Loucy (cell line): ENCODE results near the gene ARRDC3.
A peak's percentile ranks its signal among the peaks of the same experiment; 100 is the strongest.

Experiments
- H2AFZ ChIP-seq: fragments of 200-600 bp; sonication (generic); 2 replicates; pipeline ENCODE4 v1.6.0; 2016; ENCODE audit warnings: antibody characterized with exemption, mild to moderate bottlenecking, low read length, moderate library complexity
- H3F3A ChIP-seq: fragments of 200-600 bp; 2 replicates; pipeline ENCODE4 v1.6.0; 2016; ENCODE audit warnings: antibody characterized with exemption, low read depth, mild to moderate bottlenecking
- H3K27me3 ChIP-seq: fragments of 200-600 bp; sonication (generic); 2 replicates; pipeline ENCODE4 v1.6.1; 2014; ENCODE audit warnings: low read length, mild to moderate bottlenecking; ENCODE audit not compliant: insufficient read depth, poor library complexity, severe bottlenecking
- H3K36me3 ChIP-seq: fragments of 200-600 bp; sonication (generic); 2 replicates; pipeline ENCODE4 v1.6.1; 2016; ENCODE audit warnings: low read length; ENCODE audit not compliant: insufficient read depth
- H3K4me1 ChIP-seq: fragments of 200-600 bp; sonication (generic); 2 replicates; pipeline ENCODE4 v1.5.1; 2014; ENCODE audit warnings: low read length, mild to moderate bottlenecking; ENCODE audit not compliant: insufficient read depth, poor library complexity, severe bottlenecking
- H3K4me2 ChIP-seq: fragments of 200-600 bp; sonication (generic); 2 replicates; pipeline ENCODE4 v1.6.0; 2014; ENCODE audit warnings: antibody characterized with exemption, low read length, low read depth, mild to moderate bottlenecking; ENCODE audit not compliant: poor library complexity, severe bottlenecking
- H3K4me3 ChIP-seq: fragments of 200-600 bp; sonication (generic); 2 replicates; pipeline ENCODE4 v1.5.1; 2014; ENCODE audit warnings: low read length, mild to moderate bottlenecking, mixed read lengths; ENCODE audit not compliant: poor library complexity, severe bottlenecking
- H3K79me2 ChIP-seq: fragments of 200-600 bp; sonication (generic); 2 replicates; pipeline ENCODE4 v1.6.1; 2014; ENCODE audit warnings: low read length; ENCODE audit not compliant: insufficient read depth
- H3K9ac ChIP-seq: fragments of 200-600 bp; sonication (generic); 2 replicates; pipeline ENCODE4 v1.6.0; 2014; ENCODE audit warnings: mild to moderate bottlenecking, low read depth, low read length, moderate library complexity; ENCODE audit not compliant: poor library complexity, severe bottlenecking
- H3K9me2 ChIP-seq: fragments of 200-600 bp; sonication (generic); replicated peaks from 2 replicates; pipeline ENCODE4 v1.6.1; 2016; ENCODE audit warnings: low read depth, low read length, mixed read lengths
- H3K9me3 ChIP-seq: fragments of 200-600 bp; sonication (generic); 2 replicates; pipeline ENCODE4 v1.6.1; 2014; ENCODE audit warnings: mild to moderate bottlenecking, antibody characterized with exemption, low read length, low read depth; ENCODE audit not compliant: insufficient read depth
- H4K20me1 ChIP-seq: fragments of 200-600 bp; sonication (generic); 2 replicates; pipeline ENCODE4 v1.6.0; 2014; ENCODE audit warnings: antibody characterized with exemption, low read length, mild to moderate bottlenecking; ENCODE audit not compliant: insufficient read depth, poor library complexity, severe bottlenecking
- EZH2phosphoT487 ChIP-seq: fragments of 200-600 bp; IDR thresholded peaks from 2 replicates; pipeline ENCODE4 v1.6.1; 2018; ENCODE audit warnings: antibody characterized with exemption, mild to moderate bottlenecking, moderate library complexity, borderline replicate concordance
- TF ChIP-seq, protein P1 (sequence below): fragments of 200-600 bp; sonication (generic); conservative IDR thresholded peaks from 2 replicates; pipeline ENCODE4 v1.5.1; 2014; ENCODE audit warnings: mild to moderate bottlenecking, antibody characterized with exemption, low read length

Gene ARRDC3

DNA sequence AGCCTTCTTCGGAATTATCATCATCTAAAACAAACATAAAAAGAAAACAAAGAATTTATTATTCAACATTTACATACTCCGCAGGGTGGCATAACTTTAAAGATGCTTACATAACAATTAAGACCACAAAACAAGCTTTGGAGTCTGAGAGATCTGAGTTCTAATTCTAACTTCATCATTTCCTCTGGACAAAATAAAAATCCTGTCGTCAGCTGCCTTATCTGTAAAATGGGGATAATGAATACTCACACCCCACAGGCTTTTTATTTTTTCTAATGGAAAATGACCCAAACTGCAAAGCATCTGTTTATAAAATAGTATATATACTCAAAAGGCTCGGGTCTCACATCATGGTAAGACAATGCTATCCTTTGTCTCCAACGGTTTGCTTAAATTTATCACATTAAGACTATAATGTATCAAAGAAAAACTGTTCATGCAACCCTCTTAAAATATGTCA is 4.3 kb downstream of the ARRDC3 start:
- H3F3A ChIP-seq = no peaks in the 10 kb centered on the region
- H3K27me3 ChIP-seq = no peaks in the 10 kb centered on the region
- H4K20me1 ChIP-seq = peaks cover 3% of the 10 kb centered on the region
- H3K9ac ChIP-seq = peak overlapping the region; percentile 99
- no peaks in the 10 kb centered on the region for H3K9me2 ChIP-seq
- no peak overlapping the region for H2AFZ ChIP-seq
- H3K9me3 ChIP-seq = no peaks in the 10 kb centered on the region
- peak overlapping the region; percentile 78 for H3K4me2 ChIP-seq
- TF ChIP-seq EZH2phosphoT487 = no peak
- TF ChIP-seq, protein P1, sequence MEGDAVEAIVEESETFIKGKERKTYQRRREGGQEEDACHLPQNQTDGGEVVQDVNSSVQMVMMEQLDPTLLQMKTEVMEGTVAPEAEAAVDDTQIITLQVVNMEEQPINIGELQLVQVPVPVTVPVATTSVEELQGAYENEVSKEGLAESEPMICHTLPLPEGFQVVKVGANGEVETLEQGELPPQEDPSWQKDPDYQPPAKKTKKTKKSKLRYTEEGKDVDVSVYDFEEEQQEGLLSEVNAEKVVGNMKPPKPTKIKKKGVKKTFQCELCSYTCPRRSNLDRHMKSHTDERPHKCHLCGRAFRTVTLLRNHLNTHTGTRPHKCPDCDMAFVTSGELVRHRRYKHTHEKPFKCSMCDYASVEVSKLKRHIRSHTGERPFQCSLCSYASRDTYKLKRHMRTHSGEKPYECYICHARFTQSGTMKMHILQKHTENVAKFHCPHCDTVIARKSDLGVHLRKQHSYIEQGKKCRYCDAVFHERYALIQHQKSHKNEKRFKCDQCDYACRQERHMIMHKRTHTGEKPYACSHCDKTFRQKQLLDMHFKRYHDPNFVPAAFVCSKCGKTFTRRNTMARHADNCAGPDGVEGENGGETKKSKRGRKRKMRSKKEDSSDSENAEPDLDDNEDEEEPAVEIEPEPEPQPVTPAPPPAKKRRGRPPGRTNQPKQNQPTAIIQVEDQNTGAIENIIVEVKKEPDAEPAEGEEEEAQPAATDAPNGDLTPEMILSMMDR = no peak
- H3K36me3 ChIP-seq = peaks cover 21% of the 10 kb centered on the region
- H3K79me2 ChIP-seq = peaks cover 59% of the 10 kb centered on the region
- H3K4me3 ChIP-seq = peak overlapping the region; percentile 96
- peaks cover 11% of the 10 kb centered on the region for H3K4me1 ChIP-seq

DNA sequence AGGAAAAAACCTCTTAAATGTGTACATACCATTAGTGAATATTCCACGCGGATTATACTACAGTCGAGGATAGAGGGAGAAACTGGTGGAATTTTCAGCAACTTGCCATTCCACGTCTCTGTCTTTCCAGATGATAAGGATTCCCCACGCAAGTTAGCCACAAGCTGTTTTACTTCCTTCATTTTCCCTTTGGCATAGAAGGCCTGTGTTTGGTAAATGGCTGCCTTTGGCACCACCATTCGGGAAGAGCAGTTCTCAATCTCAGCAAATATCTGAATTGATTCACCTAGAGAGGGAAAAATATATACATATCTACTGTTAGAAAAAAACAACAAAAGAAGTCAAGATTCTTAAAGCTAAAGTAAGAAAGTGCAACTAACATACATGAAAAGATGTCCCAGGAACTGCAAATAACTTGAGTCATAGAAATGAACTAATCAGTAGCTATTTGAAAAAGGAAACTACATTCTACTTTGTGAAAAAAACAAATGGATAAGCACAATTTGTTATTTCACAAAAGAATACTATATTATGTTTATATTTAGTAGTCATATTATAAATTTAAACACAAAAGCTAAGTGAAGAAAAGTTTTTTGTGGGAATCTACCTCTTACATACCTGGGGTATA is 8.1 kb downstream of the ARRDC3 start:
- peaks cover 14% of the 10 kb centered on the region for H3K4me1 ChIP-seq
- no peak overlapping the region for H3K4me3 ChIP-seq
- H4K20me1 ChIP-seq = peaks cover 3% of the 10 kb centered on the region
- no peaks in the 10 kb centered on the region for H3F3A ChIP-seq
- no peak for TF ChIP-seq EZH2phosphoT487
- TF ChIP-seq, protein P1 = no peak
- peaks cover 54% of the 10 kb centered on the region for H3K36me3 ChIP-seq
- no peaks in the 10 kb centered on the region for H3K9me2 ChIP-seq
- no peaks in the 10 kb centered on the region for H3K9me3 ChIP-seq
- H3K4me2 ChIP-seq = no peak overlapping the region
- H3K27me3 ChIP-seq = no peaks in the 10 kb centered on the region
- H3K79me2 ChIP-seq = peaks cover 44% of the 10 kb centered on the region
- no peak overlapping the region for H2AFZ ChIP-seq
- no peak overlapping the region for H3K9ac ChIP-seq

DNA sequence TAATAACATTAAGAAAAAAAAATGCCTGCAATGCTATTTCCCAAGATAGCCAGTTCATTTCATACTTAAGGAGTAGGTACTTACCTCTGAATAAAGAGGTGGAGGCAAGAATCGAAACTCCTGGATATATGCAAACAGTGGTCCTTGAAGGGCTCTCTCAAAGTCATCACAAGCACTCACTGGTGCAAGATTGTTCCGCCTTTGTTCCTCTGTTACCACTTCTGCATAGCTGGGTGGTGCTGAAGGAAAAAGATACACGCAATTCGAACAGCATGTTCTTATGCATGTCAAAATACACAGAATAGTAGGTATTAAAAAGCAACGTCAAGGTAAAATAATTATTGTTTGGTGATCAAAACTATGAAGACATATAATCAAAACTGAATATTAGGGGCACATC is 9.5 kb downstream of the ARRDC3 start:
- peak overlapping the region; percentile 20 for H3K4me2 ChIP-seq
- no peak overlapping the region for H2AFZ ChIP-seq
- no peak overlapping the region for H3K9ac ChIP-seq
- no peaks in the 10 kb centered on the region for H3K9me2 ChIP-seq
- H3K36me3 ChIP-seq = peaks cover 63% of the 10 kb centered on the region
- H3K27me3 ChIP-seq = no peaks in the 10 kb centered on the region
- no peak overlapping the region for H3K4me3 ChIP-seq
- no peak for TF ChIP-seq EZH2phosphoT487
- TF ChIP-seq, protein P1 = no peak
- peaks cover 10% of the 10 kb centered on the region for H3K4me1 ChIP-seq
- peaks cover 36% of the 10 kb centered on the region for H3K79me2 ChIP-seq
- H3F3A ChIP-seq = no peaks in the 10 kb centered on the region
- H3K9me3 ChIP-seq = no peaks in the 10 kb centered on the region
- H4K20me1 ChIP-seq = peaks cover 3% of the 10 kb centered on the region
